ENCODE data around the gene AAGAB.

The AAGAB gene

DNA sequence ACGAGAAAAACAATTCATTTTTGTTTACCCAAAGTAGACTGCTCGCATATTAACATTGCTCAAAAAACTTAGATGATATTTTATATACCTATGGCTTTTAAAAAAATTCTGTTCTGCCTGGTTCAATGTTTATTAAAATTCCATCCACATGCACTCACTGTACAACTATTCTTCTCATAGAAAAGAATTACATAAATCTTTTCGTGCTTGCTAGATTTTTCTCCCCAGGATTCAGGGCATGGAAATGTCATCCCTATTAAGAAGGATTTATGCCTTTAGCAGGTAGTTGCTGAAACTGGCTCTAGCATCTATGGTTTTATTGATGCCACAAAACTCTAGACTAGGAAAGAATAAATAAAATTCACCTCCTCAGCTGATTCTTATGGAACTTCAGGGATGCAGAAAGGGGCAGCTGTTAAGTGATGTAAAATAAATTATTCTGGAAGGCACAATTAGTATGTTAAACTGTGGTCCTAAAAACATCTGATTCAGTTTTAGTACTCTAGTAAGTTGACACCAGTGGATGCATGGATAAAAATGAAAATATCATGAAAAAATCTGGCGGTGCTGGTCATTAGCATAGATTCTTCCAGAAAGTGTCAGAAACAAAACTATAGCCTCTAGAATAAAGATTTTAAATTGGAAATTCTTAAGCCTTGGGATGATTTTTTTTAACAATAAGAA, 41.6 kb downstream of the AAGAB start:
- FAIRE-seq: no peak
- DNase-seq (ENCODE audit: insufficient read length, low spot score): no peak

GRCh38 chr15:67210555-67211168, 43.8 kb downstream of the AAGAB start:
- DNase-seq (ENCODE audit: insufficient read length, low spot score) (no peak), FAIRE-seq (peak; percentile 75)

GRCh38 chr15:67208396-67208795, 46.1 kb downstream of the AAGAB start:
- no peak for DNase-seq (ENCODE audit: insufficient read length, low spot score)
- no peak for FAIRE-seq

GRCh38 chr15:67207555-67208207, 46.8 kb downstream of the AAGAB start:
- DNase-seq (ENCODE audit: insufficient read length, low spot score): no peak
- no peak for FAIRE-seq

DNA sequence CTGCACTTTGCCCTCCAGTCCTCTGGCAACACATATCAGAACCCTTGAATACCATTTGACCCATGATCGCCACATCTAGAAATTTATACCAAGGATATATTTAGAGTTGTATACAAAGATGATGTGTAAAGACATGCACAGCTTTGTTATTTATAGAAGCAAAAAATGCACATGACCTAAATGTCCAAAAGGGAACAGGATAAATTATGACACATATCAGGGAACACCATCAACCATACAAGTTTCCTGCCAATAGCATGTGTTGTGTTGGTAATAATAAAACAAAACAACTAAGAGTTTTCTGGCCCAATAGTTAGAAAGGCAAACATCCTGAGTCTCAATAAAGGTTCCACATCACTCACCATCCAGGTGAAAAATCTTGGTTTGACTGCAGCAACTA, 51.5 kb downstream of the AAGAB start:
- FAIRE-seq: no peak
- DNase-seq (ENCODE audit: insufficient read length, low spot score): no peak

- DNase-seq (ENCODE audit: insufficient read length, low spot score): no peak
Measured at GRCh38 chr15:67202091-67202490, 52.4 kb downstream of the AAGAB start.

DNA sequence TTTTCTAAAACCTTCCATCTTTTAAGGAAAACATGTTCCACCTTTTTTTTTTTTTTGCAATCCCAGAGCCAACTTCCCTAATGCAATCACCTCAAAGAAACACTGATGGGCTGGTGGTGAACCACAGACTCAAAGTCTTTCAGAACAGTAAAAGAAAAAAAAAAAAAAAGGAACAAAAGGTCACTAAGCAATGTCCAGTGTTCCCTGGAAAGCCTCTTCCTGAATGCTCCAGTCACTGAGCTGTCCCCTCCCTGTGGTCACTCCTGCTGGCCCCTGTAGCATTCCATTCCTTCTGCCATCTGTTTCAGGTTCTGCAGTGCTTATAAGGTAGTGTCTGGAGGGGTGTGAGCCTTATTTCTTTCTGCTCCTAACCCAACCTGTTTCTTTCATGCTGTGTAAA, 53.3 kb downstream of the AAGAB start:
- no peak for DNase-seq (ENCODE audit: insufficient read length, low spot score)
- no peak for FAIRE-seq

More at GRCh38 chr15:67202091-67202490, 52.4 kb downstream of the AAGAB start:
- FAIRE-seq: no peak

DNA sequence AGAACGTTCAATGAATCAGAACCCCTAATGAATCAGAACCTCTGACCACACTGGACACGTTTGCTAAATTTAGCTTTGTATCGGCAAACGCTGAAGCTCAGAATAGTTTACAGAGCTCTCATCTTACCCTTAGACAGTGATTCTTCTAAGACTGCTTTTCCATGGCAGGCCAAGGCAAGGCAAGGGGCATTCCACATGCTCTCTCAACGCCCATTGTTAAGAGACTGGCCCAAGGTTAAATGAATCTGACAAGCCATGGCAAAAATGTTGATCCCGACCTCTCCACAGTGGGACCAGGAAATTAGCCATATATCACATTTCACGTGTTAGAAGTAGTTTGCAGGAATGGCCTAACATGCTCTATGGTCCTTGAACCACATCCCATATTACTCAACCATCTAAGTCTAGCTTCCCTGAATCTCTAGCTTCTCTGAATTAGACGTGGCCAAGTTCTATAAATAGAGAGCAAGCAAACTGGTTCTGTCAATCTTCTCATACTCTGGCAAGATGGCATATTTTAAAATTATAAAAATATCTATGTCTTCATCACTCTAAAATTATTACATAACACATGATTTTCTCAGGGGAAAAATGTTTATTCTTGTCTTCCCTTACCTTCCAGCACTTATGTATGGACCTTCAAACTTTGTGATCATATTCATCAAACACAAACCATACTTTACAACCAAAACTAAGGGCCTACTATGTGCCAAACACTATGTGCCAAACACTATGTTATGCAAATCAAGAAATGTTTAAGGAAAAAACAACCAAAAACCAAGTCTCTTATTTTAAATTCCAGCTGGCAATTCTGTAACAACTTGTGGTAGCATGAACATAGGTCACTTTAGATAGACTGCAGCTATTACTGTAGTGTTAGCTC, 54.3 kb downstream of the AAGAB start:
- FAIRE-seq (no peak), DNase-seq (ENCODE audit: insufficient read length, low spot score) (no peak)

- DNase-seq (ENCODE audit: insufficient read length, low spot score) (no peak), FAIRE-seq (no peak)
Measured at GRCh38 chr15:67199391-67199790, 55.1 kb downstream of the AAGAB start.

GRCh38 chr15:67198157-67198754, 56.2 kb downstream of the AAGAB start:
- DNase-seq (ENCODE audit: insufficient read length, low spot score) (no peak), FAIRE-seq (no peak)

DNA sequence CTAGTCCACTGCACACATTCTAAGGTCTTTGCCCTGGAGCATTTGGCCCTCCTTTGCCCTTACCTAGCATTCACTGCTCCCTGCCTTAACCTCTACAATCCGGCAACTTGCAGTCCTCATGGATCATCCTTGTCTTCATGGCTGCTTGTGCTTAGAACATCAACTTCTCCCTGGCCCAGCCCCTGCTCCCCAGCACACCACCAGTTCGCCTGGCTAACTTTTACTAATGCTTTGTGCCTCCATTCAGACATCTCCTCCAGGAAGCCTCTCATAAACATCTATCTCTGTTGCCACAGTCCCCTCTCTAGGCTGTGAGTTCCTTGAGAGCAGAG, 57.1 kb downstream of the AAGAB start:
- no peak for FAIRE-seq

DNA sequence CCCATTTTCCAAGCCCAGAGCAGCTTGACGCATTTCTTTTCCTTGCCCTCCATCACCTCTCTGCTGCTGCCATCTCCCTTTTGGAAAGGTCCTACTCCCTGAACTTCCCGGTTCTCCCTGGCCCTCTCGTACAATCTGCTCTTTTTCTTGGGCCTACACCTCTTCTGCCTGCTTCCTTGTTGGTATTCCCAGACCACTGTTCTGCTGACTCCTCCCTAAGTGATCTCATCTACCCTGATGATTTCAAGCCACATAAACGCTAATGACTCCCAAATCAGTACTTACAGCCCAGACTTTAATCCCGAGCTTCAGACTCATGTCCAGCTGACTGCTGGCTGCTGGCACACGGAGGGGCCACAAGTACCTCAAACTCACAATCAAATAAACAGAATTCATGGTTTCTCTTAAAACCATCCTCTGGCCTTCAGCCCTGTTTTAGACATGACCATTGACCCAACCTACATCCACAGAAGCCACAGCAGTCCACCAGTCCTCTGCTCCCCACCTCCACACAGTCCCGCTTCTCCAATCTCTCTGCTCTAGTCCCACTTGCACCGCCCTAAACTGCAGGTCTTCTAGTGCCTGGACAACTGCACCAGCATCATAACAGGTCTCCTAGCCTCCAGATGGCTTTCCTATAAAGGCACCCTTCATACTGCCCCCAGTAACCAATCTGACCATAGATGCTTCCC, 57.6 kb downstream of the AAGAB start:
- FAIRE-seq (no peak), DNase-seq (ENCODE audit: insufficient read length, low spot score) (peak; percentile 43)

More for the DNA sequence above, 57.1 kb downstream of the AAGAB start:
- DNase-seq (ENCODE audit: insufficient read length, low spot score): no peak

DNA sequence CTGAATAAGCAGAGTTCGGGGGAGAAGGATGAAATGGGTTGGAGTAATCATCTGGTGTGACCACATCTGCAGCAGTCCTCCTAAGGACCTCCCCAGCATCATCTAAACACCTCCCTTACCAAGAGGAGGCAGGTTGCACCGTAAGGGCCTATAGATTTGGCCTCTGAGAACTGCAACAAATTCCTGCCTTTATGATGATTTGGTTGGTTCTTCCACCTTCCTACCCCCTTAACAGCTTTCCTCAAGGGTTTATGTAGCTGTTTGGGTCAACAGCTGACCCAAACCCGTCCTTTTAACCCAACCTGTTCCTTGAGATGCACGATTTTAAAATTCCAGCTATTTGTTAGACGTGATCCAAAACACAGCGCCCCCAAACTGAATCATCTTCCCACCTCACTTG, 58.2 kb downstream of the AAGAB start:
- FAIRE-seq: no peak
- no peak for DNase-seq (ENCODE audit: insufficient read length, low spot score)

DNA sequence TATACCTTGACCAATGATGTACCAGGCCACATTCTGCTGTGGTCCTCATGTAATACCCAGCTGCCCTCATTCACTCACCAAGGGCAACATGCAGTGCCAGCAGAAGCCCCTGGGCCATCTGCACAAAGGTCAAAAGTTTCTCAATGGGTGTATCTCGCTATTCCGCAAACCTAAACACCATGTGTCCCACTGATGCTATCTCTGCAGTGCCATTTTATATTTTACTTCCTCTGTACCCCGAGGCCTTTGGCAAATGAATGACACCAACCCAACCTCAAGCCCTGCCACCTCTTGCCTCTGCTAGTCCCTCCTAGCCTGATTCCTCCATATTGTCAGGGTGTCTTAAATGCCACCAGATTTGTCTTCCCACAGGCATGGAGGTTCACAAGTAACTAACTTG, 59.2 kb downstream of the AAGAB start:
- peak; percentile 20 for FAIRE-seq
- DNase-seq (ENCODE audit: insufficient read length, low spot score): no peak

DNA sequence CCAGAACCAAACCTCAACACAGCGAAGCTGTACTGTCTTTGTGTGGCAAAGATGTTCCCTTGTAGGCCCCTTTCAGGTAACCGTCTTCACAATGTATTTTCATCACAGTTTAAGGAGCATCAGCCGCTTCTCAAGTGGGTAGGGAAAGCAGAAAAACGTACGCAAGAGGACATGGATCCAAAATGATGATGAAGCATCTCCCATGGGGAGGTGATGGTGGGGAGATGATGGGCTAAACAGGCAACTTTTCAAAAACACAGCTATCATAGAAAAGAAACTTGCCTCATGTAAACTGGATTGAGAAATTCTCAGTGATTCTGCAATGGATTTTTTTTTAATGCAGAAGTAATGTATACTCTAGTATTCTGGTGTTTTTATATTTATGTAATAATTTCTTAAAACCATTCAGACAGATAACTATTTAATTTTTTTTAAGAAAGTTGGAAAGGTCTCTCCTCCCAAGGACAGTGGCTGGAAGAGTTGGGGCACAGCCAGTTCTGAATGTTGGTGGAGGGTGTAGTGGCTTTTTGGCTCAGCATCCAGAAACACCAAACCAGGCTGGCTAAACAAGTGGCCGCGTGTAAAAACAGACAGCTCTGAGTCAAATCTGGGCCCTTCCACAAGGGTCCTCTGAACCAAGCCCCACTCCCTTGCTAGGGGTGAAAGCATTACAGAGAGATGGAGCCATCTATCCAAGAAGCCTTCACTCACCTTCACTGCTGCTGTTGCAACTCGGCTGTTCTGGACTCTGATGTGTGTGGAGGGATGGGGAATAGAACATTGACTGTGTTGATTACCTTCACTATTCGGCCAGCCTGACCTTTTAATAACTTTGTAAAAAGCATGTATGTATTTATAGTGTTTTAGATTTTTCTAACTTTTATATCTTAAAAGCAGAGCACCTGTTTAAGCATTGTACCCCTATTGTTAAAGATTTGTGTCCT, 60.0 kb downstream of the AAGAB start:
- FAIRE-seq: no peak
- no peak for DNase-seq (ENCODE audit: insufficient read length, low spot score)

DNA sequence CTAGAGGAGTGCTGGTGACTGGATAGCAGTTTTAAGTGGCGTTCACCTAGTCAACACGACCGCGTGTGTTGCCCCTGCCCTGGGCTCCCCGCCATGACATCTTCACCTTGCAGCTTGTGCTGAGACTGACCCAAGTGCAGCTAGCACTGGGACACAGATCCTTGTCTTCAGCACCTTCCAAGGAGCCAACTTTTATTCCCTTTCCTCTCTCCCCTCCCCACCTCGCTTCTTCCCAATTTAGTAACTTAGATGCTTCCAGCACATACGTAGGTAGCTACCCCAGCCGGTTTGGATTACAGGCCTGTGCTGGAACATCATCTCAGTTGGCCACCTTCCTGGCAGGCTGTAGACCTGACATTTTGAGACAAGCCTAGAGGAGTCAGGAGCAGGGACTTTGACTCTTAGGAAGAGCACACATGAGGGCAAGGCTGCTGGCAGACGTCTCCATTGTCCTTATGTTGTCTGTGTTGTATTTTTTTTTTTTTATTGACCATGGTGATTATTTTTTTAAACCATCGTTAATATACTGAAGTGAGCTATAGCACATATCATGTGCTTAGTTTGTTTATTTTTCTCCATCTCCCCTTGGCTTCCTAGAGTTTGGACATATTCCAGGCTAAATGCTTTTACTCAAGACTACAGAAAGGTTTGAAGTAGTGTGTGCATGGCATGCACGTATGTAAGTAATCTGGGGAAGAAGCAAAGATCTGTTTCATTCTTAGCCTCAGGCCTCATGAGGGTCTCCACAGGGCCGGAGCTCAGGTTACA, 61.1 kb downstream of the AAGAB start:
- no peak for DNase-seq (ENCODE audit: insufficient read length, low spot score)

DNA sequence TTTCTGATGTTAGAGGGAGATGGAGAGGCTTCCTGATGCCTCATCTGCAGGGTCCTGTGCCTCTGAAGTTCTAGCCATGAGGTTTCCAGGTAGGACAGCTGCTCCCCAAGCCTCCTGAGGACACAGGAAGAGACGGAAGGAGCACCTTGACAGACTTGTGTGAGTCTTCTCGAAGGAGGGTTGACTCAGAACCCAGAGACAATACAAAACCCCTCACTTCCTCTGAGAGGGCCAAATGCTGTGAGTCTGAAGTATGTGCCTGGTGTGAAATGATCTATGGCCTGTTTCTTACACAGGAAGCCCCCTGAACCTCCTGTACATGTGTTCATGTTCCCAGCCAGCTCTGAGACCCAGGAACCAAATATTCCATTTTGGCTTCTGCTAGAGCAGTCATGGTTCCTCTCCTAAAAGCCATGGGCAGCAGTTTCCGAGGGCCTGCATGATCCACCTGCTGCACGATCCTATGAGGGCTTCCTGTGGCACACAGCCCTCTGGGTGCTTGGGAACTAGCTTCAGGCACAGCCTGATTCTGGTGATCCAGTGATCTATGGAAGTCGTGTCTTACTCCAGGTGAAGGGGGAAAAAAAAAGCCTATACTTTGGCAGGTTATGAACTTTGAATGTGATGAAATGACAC, 62.2 kb downstream of the AAGAB start:
- no peak for DNase-seq (ENCODE audit: insufficient read length, low spot score)
- FAIRE-seq: no peak

More for the DNA sequence above, 61.1 kb downstream of the AAGAB start:
- FAIRE-seq: peak; percentile 65

- FAIRE-seq (no peak), DNase-seq (ENCODE audit: insufficient read length, low spot score) (no peak)
Measured at GRCh38 chr15:67190813-67191212, 63.6 kb downstream of the AAGAB start.
